Measurements from ENCODE around the gene TMTC1. TPM values are rescaled to one million over a fixed set of nuclear protein-coding genes. Genes with fewer than 3 reads are reported as not detected.

The TMTC1 gene
- total and polyA plus RNA-seq, 11 donors, result 8.8 to 101 (median 41.4) TPM

- no peak for TF ChIP-seq CTCF (IDR thresholded peaks at IDR 0.05)
- Histone ChIP-seq H3K27ac (no peak overlapping the region), H3K4me3 (no peak overlapping the region), H3K4me1 (peaks cover 0 to 26% (median 8%) of the 10 kb centered on the region in 12 donors), H3K9me3 (no peaks in the 10 kb centered on the region), H3K36me3 (peaks cover 0 to 11% (median 0%) of the 10 kb centered on the region in 9 donors), H3K27me3 (no peaks in the 10 kb centered on the region)
- intact Hi-C loops (cut with DNase I), result loop anchor here (2.0 to 10.0 kb wide), 13 partner anchors 83 to 735 kb away; partner anchors contain the start of gene TMTC1 (in 6 of the 10)
- no peak for DNase-seq
- no peak for ATAC-seq
- 67 to 73% (median 70%) methylated on average over 3 of the region's 3 CpGs for WGBS, 4 donors
These were observed 231.9 kb downstream of the TMTC1 start for GRCh38 chr12:29551812-29552211.

GRCh38 chr12:29547864-29548263 lies 235.9 kb downstream of the TMTC1 start:
- ATAC-seq (no peak), DNase-seq (no peak)
- H3K27ac ChIP-seq, result no peak overlapping the region
- intact Hi-C loops (cut with DNase I), result loop anchor here in 2 of 10 donors (10.0 kb wide), 2 partner anchors 237 to 1257 kb away; partner anchors contain the start of gene TMTC1 (in 1 of the 2)
- no peaks in the 10 kb centered on the region for H3K9me3 ChIP-seq
- H3K4me1 ChIP-seq, result peaks cover 0 to 36% (median 7%) of the 10 kb centered on the region in 12 donors
- TF ChIP-seq POLR2A (IDR thresholded peaks at IDR 0.05) (no peak), CTCF (IDR thresholded peaks at IDR 0.05) (no peak)
- H3K36me3 ChIP-seq, result no peaks in the 10 kb centered on the region
- H3K4me3 ChIP-seq, result no peak overlapping the region
- H3K27me3 ChIP-seq, result no peaks in the 10 kb centered on the region
- WGBS, 4 donors, result 80 to 92% (median 86%) methylated on average over 2 of the region's 2 CpGs

- no peak overlapping the region for H3K27ac ChIP-seq
- H3K27me3 ChIP-seq, result no peaks in the 10 kb centered on the region
- 57 to 65% (median 61%) methylated on average over 4 of the region's 4 CpGs for WGBS, 4 donors
- no peak for DNase-seq
- H3K4me1 ChIP-seq, result peaks cover 0 to 35% (median 5%) of the 10 kb centered on the region in 12 donors
- H3K4me3 ChIP-seq, result no peak overlapping the region
- H3K9me3 ChIP-seq, result no peaks in the 10 kb centered on the region
- no peaks in the 10 kb centered on the region for H3K36me3 ChIP-seq
- peak in 1 of 4 donors; percentile 15 for ATAC-seq
- TF ChIP-seq CTCF (IDR thresholded peaks at IDR 0.05) (no peak), POLR2A (IDR thresholded peaks at IDR 0.05) (no peak)
- intact Hi-C loops (cut with DNase I), result loop anchor here in 2 of 10 donors (10.0 kb wide), 2 partner anchors 238 to 1258 kb away; partner anchors contain the start of gene TMTC1 (in 1 of the 2)
These were observed 236.6 kb downstream of the TMTC1 start for GRCh38 chr12:29547151-29547632.

DNA sequence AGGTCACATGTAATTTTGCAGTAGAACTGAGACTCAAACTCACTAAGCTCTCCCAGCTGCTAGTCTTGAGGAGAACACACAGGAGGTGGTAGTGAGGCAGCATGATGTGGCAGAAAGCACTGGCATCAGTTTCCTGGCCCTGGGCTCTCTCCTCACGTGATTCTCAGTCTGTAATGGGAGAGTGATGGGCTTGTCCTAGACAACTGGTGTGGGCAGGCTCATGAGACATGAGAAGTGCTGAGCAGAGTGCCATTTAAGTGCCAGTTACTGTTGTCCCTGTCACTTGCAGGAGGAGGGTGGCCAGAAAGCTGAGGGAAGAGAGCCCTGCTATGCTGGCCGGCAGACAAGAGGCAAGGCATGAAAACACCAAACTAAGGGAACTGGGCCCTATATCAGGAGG lies 237.7 kb downstream of the TMTC1 start:
- no peaks in the 10 kb centered on the region for H3K9me3 ChIP-seq
- peak; percentile 44 to 90 (median 76) for ATAC-seq
- peaks cover 0 to 32% (median 5%) of the 10 kb centered on the region in 12 donors for H3K4me1 ChIP-seq
- H3K27me3 ChIP-seq, result no peaks in the 10 kb centered on the region
- no peak overlapping the region for H3K4me3 ChIP-seq
- intact Hi-C loops (cut with DNase I), result loop anchor here in 2 of 10 donors (10.0 kb wide), 2 partner anchors 239 to 1259 kb away; partner anchors contain the start of gene TMTC1 (in 1 of the 2)
- DNase-seq, result peak in 2 of 5 donors; percentile 14 to 55
- H3K27ac ChIP-seq, result peak overlapping the region in 2 of 12 donors; percentile 1 to 32
- WGBS, 4 donors, result 39 to 77% (median 60%) methylated on average over 2 of the region's 2 CpGs
- no peak for TF ChIP-seq CTCF (IDR thresholded peaks at IDR 0.05)
- TF ChIP-seq POLR2A (IDR thresholded peaks at IDR 0.05), result no peak
- H3K36me3 ChIP-seq, result no peaks in the 10 kb centered on the region

Measured in heart left ventricle (tissue), 16 donors.